HEK293 (cell line): ENCODE results near the gene SAMD4A.
A peak's percentile ranks its signal among the peaks of the same experiment; 100 is the strongest.

ENCODE experiments used
- CTCF ChIA-PET: fragments of 350-600 bp; formaldehyde crosslinking; extraction: SDS; loops from one replicate; lab custom pipeline; 2021; ENCODE audit warnings: antibody characterized with exemption; lab: Yijun Ruan, JAX
- POLR2A ChIA-PET: fragments of 300-600 bp; formaldehyde crosslinking; extraction: SDS; loops from one replicate; lab custom pipeline; 2020; ENCODE audit warnings: antibody characterized with exemption, inconsistent platforms; lab: Yijun Ruan, JAX
- H3K27ac ChIP-seq: fragments of 200-500 bp; sonication (Bioruptor generic); 2 replicates; pipeline ENCODE4 v1.5.1; 2014; ENCODE audit warnings: low read depth, low read length, control low read depth, inconsistent platforms; ENCODE audit errors: extremely low read depth
- H3K36me3 ChIP-seq, 2 experiments: fragments of 200-500 bp in 1 of 2; sonication (Bioruptor generic) in 1 of 2; 1 replicate in 1 of 2; 2 replicates in 1 of 2; pipeline ENCODE4 v1.5.1; 2014 to 2017; ENCODE audit warnings: inconsistent platforms in 2 of 2, low read length in 2 of 2; ENCODE audit not compliant: control insufficient read depth in 2 of 2, insufficient read depth in 1 of 2
- H3K4me1 ChIP-seq: fragments of 200-500 bp; sonication (Bioruptor generic); 2 replicates; pipeline ENCODE4 v1.5.1; 2014; ENCODE audit warnings: mild to moderate bottlenecking, low read length, inconsistent platforms; ENCODE audit not compliant: control insufficient read depth, insufficient read depth
- H3K4me3 ChIP-seq: 2 replicates; pipeline ENCODE4 v1.5.1; 2011; ENCODE audit warnings: low read depth, mild to moderate bottlenecking, control low read depth, low read length, moderate library complexity
- H3K9me3 ChIP-seq: fragments of 200-500 bp; sonication (Bioruptor generic); 2 replicates; pipeline ENCODE4 v1.5.1; 2014; ENCODE audit warnings: low read depth, low read length, inconsistent platforms; ENCODE audit not compliant: control insufficient read depth, insufficient read depth
- HIC1 ChIP-seq: fragments of 450-650 bp; formaldehyde crosslinking; IDR thresholded peaks from 2 replicates; pipeline ENCODE4 v1.5.1; 2016; ENCODE audit warnings: missing biosample characterization, missing genetic modification characterization
- KLF10 ChIP-seq: fragments of 450-650 bp; IDR thresholded peaks from 2 replicates; pipeline ENCODE4 v1.5.1; 2018; ENCODE audit warnings: missing biosample characterization, mild to moderate bottlenecking, missing genetic modification characterization
- KLF9 ChIP-seq: fragments of 450-650 bp; formaldehyde crosslinking; IDR thresholded peaks from 2 replicates; pipeline ENCODE4 v1.5.1; 2016; ENCODE audit warnings: missing biosample characterization, missing genetic modification characterization, low read depth
- OSR2 ChIP-seq: fragments of 450-650 bp; formaldehyde crosslinking; IDR thresholded peaks from 2 replicates; pipeline ENCODE4 v1.5.1; 2016; ENCODE audit warnings: missing biosample characterization, missing genetic modification characterization
- PRDM1 ChIP-seq: fragments of 450-650 bp; formaldehyde crosslinking; IDR thresholded peaks from 2 replicates; pipeline ENCODE4; 2016; ENCODE audit warnings: missing biosample characterization, missing genetic modification characterization
- PRDM10 ChIP-seq: fragments of 450-650 bp; formaldehyde crosslinking; IDR thresholded peaks from 2 replicates; pipeline ENCODE4 v1.5.1; 2016; ENCODE audit warnings: missing biosample characterization, missing genetic modification characterization
- PRDM6 ChIP-seq: fragments of 450-650 bp; formaldehyde crosslinking; IDR thresholded peaks from 2 replicates; pipeline ENCODE4 v1.5.1; 2017; ENCODE audit warnings: missing biosample characterization, missing genetic modification characterization
- SCRT2 ChIP-seq: fragments of 450-650 bp; formaldehyde crosslinking; IDR thresholded peaks from 2 replicates; pipeline ENCODE4 v1.5.1; 2016; ENCODE audit warnings: missing biosample characterization, missing genetic modification characterization
- SP7 ChIP-seq: fragments of 450-650 bp; formaldehyde crosslinking; IDR thresholded peaks from 2 replicates; pipeline ENCODE4 v1.5.1; 2016; ENCODE audit warnings: missing biosample characterization, missing genetic modification characterization
- YY1 ChIP-seq: fragments of 450-650 bp; formaldehyde crosslinking; IDR thresholded peaks from 2 replicates; pipeline ENCODE4 v1.5.1; 2018; ENCODE audit warnings: missing biosample characterization, missing genetic modification characterization
- YY2 ChIP-seq: fragments of 450-650 bp; formaldehyde crosslinking; IDR thresholded peaks from 2 replicates; pipeline ENCODE4 v1.5.1; 2016; ENCODE audit warnings: missing biosample characterization, missing genetic modification characterization
- ZBTB17 ChIP-seq: fragments of 450-650 bp; formaldehyde crosslinking; IDR thresholded peaks from 2 replicates; pipeline ENCODE4 v1.5.1; 2016; ENCODE audit warnings: missing biosample characterization, missing genetic modification characterization
- ZBTB21 ChIP-seq: fragments of 450-650 bp; formaldehyde crosslinking; IDR thresholded peaks from 2 replicates; pipeline ENCODE4 v1.5.1; 2017; ENCODE audit warnings: missing biosample characterization, missing genetic modification characterization
- ZBTB6 ChIP-seq: fragments of 450-650 bp; formaldehyde crosslinking; IDR thresholded peaks from 2 replicates; pipeline ENCODE4 v1.5.1; 2017; ENCODE audit warnings: missing biosample characterization, missing genetic modification characterization
- ZEB2 ChIP-seq: fragments of 450-650 bp; formaldehyde crosslinking; IDR thresholded peaks from 2 replicates; pipeline ENCODE4 v1.5.1; 2016; ENCODE audit warnings: missing biosample characterization, missing genetic modification characterization
- ZFP3 ChIP-seq: fragments of 450-650 bp; formaldehyde crosslinking; IDR thresholded peaks from 2 replicates; pipeline ENCODE4 v1.5.1; 2016; ENCODE audit warnings: low read depth, missing biosample characterization, missing genetic modification characterization
- ZNF121 ChIP-seq: fragments of 450-650 bp; formaldehyde crosslinking; IDR thresholded peaks from 2 replicates; pipeline ENCODE4 v1.5.1; 2016; ENCODE audit warnings: missing biosample characterization, missing genetic modification characterization
- ZNF140 ChIP-seq: fragments of 450-650 bp; formaldehyde crosslinking; IDR thresholded peaks from 2 replicates; pipeline ENCODE4 v1.5.1; 2016; ENCODE audit warnings: missing biosample characterization, missing genetic modification characterization
- ZNF266 ChIP-seq: fragments of 450-650 bp; formaldehyde crosslinking; IDR thresholded peaks from 2 replicates; pipeline ENCODE4 v1.5.1; 2016; ENCODE audit warnings: missing biosample characterization, missing genetic modification characterization, low read depth
- ZNF394 ChIP-seq: fragments of 450-650 bp; formaldehyde crosslinking; IDR thresholded peaks from 2 replicates; pipeline ENCODE4 v1.5.1; 2016; ENCODE audit warnings: missing biosample characterization, missing genetic modification characterization, mild to moderate bottlenecking, moderate library complexity, borderline replicate concordance
- ZNF404 ChIP-seq: fragments of 450-650 bp; formaldehyde crosslinking; IDR thresholded peaks from 2 replicates; pipeline ENCODE4 v1.5.1; 2017; ENCODE audit warnings: missing biosample characterization, missing genetic modification characterization
- ZNF501 ChIP-seq: fragments of 450-650 bp; formaldehyde crosslinking; IDR thresholded peaks from 2 replicates; pipeline ENCODE4 v1.5.1; 2016; ENCODE audit warnings: missing biosample characterization, missing genetic modification characterization
- ZNF600 ChIP-seq: fragments of 450-650 bp; formaldehyde crosslinking; IDR thresholded peaks from 2 replicates; pipeline ENCODE4 v1.5.1; 2016; ENCODE audit warnings: missing biosample characterization, missing genetic modification characterization
- ZNF629 ChIP-seq: fragments of 450-650 bp; formaldehyde crosslinking; IDR thresholded peaks from 2 replicates; pipeline ENCODE4 v1.5.1; 2017; ENCODE audit warnings: missing biosample characterization, missing genetic modification characterization
- ZNF654 ChIP-seq: fragments of 450-650 bp; formaldehyde crosslinking; IDR thresholded peaks from 2 replicates; pipeline ENCODE4 v1.5.1; 2016; ENCODE audit warnings: low read depth, missing biosample characterization, missing genetic modification characterization
- ZNF707 ChIP-seq: fragments of 450-650 bp; formaldehyde crosslinking; IDR thresholded peaks from 2 replicates; pipeline ENCODE4 v1.5.1; 2016; ENCODE audit warnings: missing biosample characterization, missing genetic modification characterization
- ZNF843 ChIP-seq: fragments of 450-650 bp; formaldehyde crosslinking; IDR thresholded peaks from 2 replicates; pipeline ENCODE4 v1.5.1; 2016; ENCODE audit warnings: missing biosample characterization, missing genetic modification characterization
- ZXDB ChIP-seq: fragments of 450-650 bp; formaldehyde crosslinking; IDR thresholded peaks from 2 replicates; pipeline ENCODE4 v1.5.1; 2016; ENCODE audit warnings: missing biosample characterization, missing genetic modification characterization

The SAMD4A gene

GRCh38 chr14:54652188-54652587, 85.3 kb downstream of the SAMD4A start:
- CTCF ChIA-PET = interaction anchor here (0.7 kb wide), 1 partner anchor 121 kb away, joined by 5 read pairs; no protein-coding TSS in a partner anchor
- Histone ChIP-seq H3K36me3 (no peaks in the 10 kb centered on the region), H3K27ac (no peak overlapping the region), H3K4me3 (no peak overlapping the region; the same call in 1 of the 2 replicates), H3K9me3 (no peaks in the 10 kb centered on the region), H3K4me1 (peaks cover 20% of the 10 kb centered on the region)
- POLR2A ChIA-PET = interaction anchor here (0.8 to 1.7 kb wide), 3 partner anchors 15 to 86 kb away, joined by 3 to 11 read pairs (median 6); partner anchors contain the start of gene SAMD4A
- no peak for TF ChIP-seq YY2 (tag by site-specific recombination)
- TF ChIP-seq SCRT2 = peak; percentile 79
- TF ChIP-seq ZNF121 (tag by site-specific recombination) = no peak
- peak; percentile 58; the same call in 1 of the 2 replicates for TF ChIP-seq ZNF394
- peak; percentile 69 for TF ChIP-seq ZEB2
- peak; percentile 81 for TF ChIP-seq HIC1 (tag by site-specific recombination)
- peak; percentile 28; the same call in 1 of the 2 replicates for TF ChIP-seq PRDM6 (tag by site-specific recombination)
- no peak for TF ChIP-seq ZNF266
- TF ChIP-seq PRDM1 (tag by site-specific recombination) = peak; percentile 49
- no peak for TF ChIP-seq ZNF501
- TF ChIP-seq ZXDB = peak; percentile 43; the same call in 1 of the 2 replicates
- no peak for TF ChIP-seq ZBTB6 (tag by site-specific recombination)
- TF ChIP-seq ZNF707 (tag by site-specific recombination) = no peak
- TF ChIP-seq ZFP3 (tag by site-specific recombination) = no peak
- peak; percentile 72; the same call in 1 of the 2 replicates for TF ChIP-seq KLF10 (tag by site-specific recombination)
- TF ChIP-seq ZNF140 = no peak
- TF ChIP-seq ZNF600 (tag by site-specific recombination) = peak; percentile 67; the same call in 1 of the 2 replicates
- TF ChIP-seq ZNF629 (tag by site-specific recombination) = peak; percentile 74
- no peak for TF ChIP-seq YY1 (tag by site-specific recombination)
- no peak for TF ChIP-seq ZNF654 (tag by site-specific recombination)
- TF ChIP-seq ZNF843 (tag by site-specific recombination) = 0 out of 2 replicates have a peak, but pooled peaks have one; percentile 23
- TF ChIP-seq OSR2 = peak; percentile 61
- peak; percentile 38; the same call in 1 of the 2 replicates for TF ChIP-seq ZBTB17 (tag by site-specific recombination)
- TF ChIP-seq ZNF404 (tag by site-specific recombination) = no peak
- TF ChIP-seq ZBTB21 = no peak
- TF ChIP-seq PRDM10 (tag by site-specific recombination) = peak; percentile 59
- no peak for TF ChIP-seq KLF9 (tag by site-specific recombination)
- TF ChIP-seq SP7 (tag by site-specific recombination) = peak; percentile 80
